HEK293 (cell line): ENCODE results near the gene ROBO1.

Experiments
- CTCF ChIA-PET: fragments of 350-600 bp; formaldehyde crosslinking; extraction: SDS; loops from one replicate; lab custom pipeline; 2021; ENCODE audit warnings: antibody characterized with exemption; lab: Yijun Ruan, JAX
- POLR2A ChIA-PET: fragments of 300-600 bp; formaldehyde crosslinking; extraction: SDS; loops from one replicate; lab custom pipeline; 2020; ENCODE audit warnings: antibody characterized with exemption, inconsistent platforms; lab: Yijun Ruan, JAX
- H3K27ac ChIP-seq: fragments of 200-500 bp; sonication (Bioruptor generic); 2 replicates; pipeline ENCODE4 v1.5.1; 2014; ENCODE audit warnings: low read depth, low read length, control low read depth, inconsistent platforms; ENCODE audit errors: extremely low read depth
- H3K36me3 ChIP-seq, 2 experiments: fragments of 200-500 bp in 1 of 2; sonication (Bioruptor generic) in 1 of 2; 1 replicate in 1 of 2; 2 replicates in 1 of 2; pipeline ENCODE4 v1.5.1; 2014 to 2017; ENCODE audit warnings: inconsistent platforms in 2 of 2, low read length in 2 of 2; ENCODE audit not compliant: control insufficient read depth in 2 of 2, insufficient read depth in 1 of 2
- H3K4me1 ChIP-seq: fragments of 200-500 bp; sonication (Bioruptor generic); 2 replicates; pipeline ENCODE4 v1.5.1; 2014; ENCODE audit warnings: mild to moderate bottlenecking, low read length, inconsistent platforms; ENCODE audit not compliant: control insufficient read depth, insufficient read depth
- H3K4me3 ChIP-seq: 2 replicates; pipeline ENCODE4 v1.5.1; 2011; ENCODE audit warnings: low read depth, mild to moderate bottlenecking, control low read depth, low read length, moderate library complexity
- H3K9me3 ChIP-seq: fragments of 200-500 bp; sonication (Bioruptor generic); 2 replicates; pipeline ENCODE4 v1.5.1; 2014; ENCODE audit warnings: low read depth, low read length, inconsistent platforms; ENCODE audit not compliant: control insufficient read depth, insufficient read depth
- CTCF ChIP-seq: fragments of 450-650 bp; formaldehyde crosslinking; IDR thresholded peaks from 2 replicates; pipeline ENCODE4 v1.5.1; 2016; ENCODE audit warnings: missing biosample characterization, missing genetic modification characterization
- GLI4 ChIP-seq: fragments of 450-650 bp; formaldehyde crosslinking; IDR thresholded peaks from 2 replicates; pipeline ENCODE4 v1.5.1; 2016; ENCODE audit warnings: missing biosample characterization, missing genetic modification characterization
- KLF9 ChIP-seq: fragments of 450-650 bp; formaldehyde crosslinking; IDR thresholded peaks from 2 replicates; pipeline ENCODE4 v1.5.1; 2016; ENCODE audit warnings: missing biosample characterization, missing genetic modification characterization, low read depth
- MZF1 ChIP-seq: fragments of 450-650 bp; formaldehyde crosslinking; IDR thresholded peaks from 2 replicates; pipeline ENCODE4 v1.5.1; 2017; ENCODE audit warnings: missing biosample characterization, missing genetic modification characterization, borderline replicate concordance
- REST ChIP-seq: fragments of 450-650 bp; formaldehyde crosslinking; IDR thresholded peaks from 2 replicates; pipeline ENCODE4 v1.5.1; 2016; ENCODE audit warnings: missing biosample characterization, missing genetic modification characterization
- SALL2 ChIP-seq: fragments of 450-650 bp; formaldehyde crosslinking; IDR thresholded peaks from 2 replicates; pipeline ENCODE4 v1.5.0; 2017; ENCODE audit warnings: missing biosample characterization, mild to moderate bottlenecking, missing genetic modification characterization, borderline replicate concordance
- SCRT2 ChIP-seq: fragments of 450-650 bp; formaldehyde crosslinking; IDR thresholded peaks from 2 replicates; pipeline ENCODE4 v1.5.1; 2016; ENCODE audit warnings: missing biosample characterization, missing genetic modification characterization
- SP7 ChIP-seq: fragments of 450-650 bp; formaldehyde crosslinking; IDR thresholded peaks from 2 replicates; pipeline ENCODE4 v1.5.1; 2016; ENCODE audit warnings: missing biosample characterization, missing genetic modification characterization
- TSHZ1 ChIP-seq: fragments of 450-650 bp; formaldehyde crosslinking; IDR thresholded peaks from 2 replicates; pipeline ENCODE4 v1.5.1; 2016; ENCODE audit warnings: missing biosample characterization, missing genetic modification characterization, borderline replicate concordance
- ZBTB1 ChIP-seq: fragments of 450-650 bp; formaldehyde crosslinking; IDR thresholded peaks from 2 replicates; pipeline ENCODE4 v1.5.1; 2016; ENCODE audit warnings: missing biosample characterization, missing genetic modification characterization
- ZNF140 ChIP-seq: fragments of 450-650 bp; formaldehyde crosslinking; IDR thresholded peaks from 2 replicates; pipeline ENCODE4 v1.5.1; 2016; ENCODE audit warnings: missing biosample characterization, missing genetic modification characterization
- ZNF155 ChIP-seq: fragments of 450-650 bp; formaldehyde crosslinking; IDR thresholded peaks from 2 replicates; pipeline ENCODE4 v1.5.1; 2016; ENCODE audit warnings: missing biosample characterization, missing genetic modification characterization
- ZNF239 ChIP-seq: fragments of 450-650 bp; formaldehyde crosslinking; IDR thresholded peaks from 2 replicates; pipeline ENCODE4 v1.5.1; 2016; ENCODE audit warnings: missing biosample characterization, missing genetic modification characterization
- ZNF366 ChIP-seq: fragments of 450-650 bp; formaldehyde crosslinking; conservative IDR thresholded peaks from 2 replicates; pipeline ENCODE4 v1.5.1; 2016; ENCODE audit warnings: missing biosample characterization, missing genetic modification characterization
- ZNF37A ChIP-seq: fragments of 450-650 bp; IDR thresholded peaks from 2 replicates; pipeline ENCODE4 v1.5.1; 2018; ENCODE audit warnings: missing biosample characterization, missing genetic modification characterization
- ZNF394 ChIP-seq: fragments of 450-650 bp; formaldehyde crosslinking; IDR thresholded peaks from 2 replicates; pipeline ENCODE4 v1.5.1; 2016; ENCODE audit warnings: missing biosample characterization, missing genetic modification characterization, mild to moderate bottlenecking, moderate library complexity, borderline replicate concordance
- ZNF433 ChIP-seq: fragments of 450-650 bp; formaldehyde crosslinking; IDR thresholded peaks from 2 replicates; pipeline ENCODE4 v1.5.1; 2016; ENCODE audit warnings: missing biosample characterization, missing genetic modification characterization, low read depth
- ZNF514 ChIP-seq: fragments of 450-650 bp; formaldehyde crosslinking; IDR thresholded peaks from 2 replicates; pipeline ENCODE4 v1.5.1; 2016; ENCODE audit warnings: missing biosample characterization, missing genetic modification characterization
- ZNF555 ChIP-seq: fragments of 450-650 bp; formaldehyde crosslinking; conservative IDR thresholded peaks from 2 replicates; pipeline ENCODE4 v1.5.1; 2017; ENCODE audit warnings: missing biosample characterization, mild to moderate bottlenecking, missing genetic modification characterization, inconsistent platforms
- ZNF600 ChIP-seq: fragments of 450-650 bp; formaldehyde crosslinking; IDR thresholded peaks from 2 replicates; pipeline ENCODE4 v1.5.1; 2016; ENCODE audit warnings: missing biosample characterization, missing genetic modification characterization
- ZNF792 ChIP-seq: fragments of 450-650 bp; formaldehyde crosslinking; IDR thresholded peaks from 2 replicates; pipeline ENCODE4 v1.5.1; 2016; ENCODE audit warnings: missing biosample characterization, missing genetic modification characterization
- ZSCAN5A ChIP-seq: fragments of 450-650 bp; formaldehyde crosslinking; IDR thresholded peaks from 2 replicates; pipeline ENCODE4 v1.5.1; 2016; ENCODE audit warnings: missing biosample characterization, missing genetic modification characterization

Gene ROBO1

DNA sequence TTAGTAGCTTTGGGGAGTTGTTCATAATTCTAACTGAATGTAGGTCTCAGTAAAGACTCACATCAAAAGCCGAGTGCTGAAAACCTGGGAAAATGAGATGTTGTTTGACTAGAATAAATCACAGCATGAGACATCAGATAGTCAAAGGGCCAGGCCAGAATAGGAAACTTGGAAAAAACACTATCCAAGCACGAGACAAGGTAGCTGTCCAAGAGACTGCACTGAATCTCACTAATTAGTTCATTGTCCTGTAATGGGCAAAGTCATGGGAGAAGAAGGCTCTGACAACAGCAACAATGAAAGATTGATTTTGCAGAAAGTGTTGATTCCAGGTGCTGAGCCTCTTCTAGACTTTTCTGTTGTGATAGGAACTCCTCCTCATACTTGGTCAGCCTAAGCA lies 314.2 kb downstream of the ROBO1 start:
- H3K9me3 ChIP-seq, result no peaks in the 10 kb centered on the region
- no peaks in the 10 kb centered on the region for H3K36me3 ChIP-seq
- no peak overlapping the region for H3K4me3 ChIP-seq
- ChIA-PET POLR2A (no interaction called here), CTCF (interaction anchor here (0.6 kb wide), 1 partner anchor 65 kb away, joined by 4 read pairs; no protein-coding TSS in a partner anchor)
- no peak for TF ChIP-seq ZNF792
- TF ChIP-seq ZNF239 (tag by site-specific recombination), result no peak
- TF ChIP-seq ZNF155, result no peak
- no peak for TF ChIP-seq KLF9 (tag by site-specific recombination)
- TF ChIP-seq MZF1 (tag by site-specific recombination), result no peak
- TF ChIP-seq GLI4, result no peak
- TF ChIP-seq ZNF433 (tag by site-specific recombination), result no peak
- no peak for TF ChIP-seq SALL2 (tag by site-specific recombination)
- H3K27ac ChIP-seq, result no peak overlapping the region
- no peaks in the 10 kb centered on the region for H3K4me1 ChIP-seq

DNA sequence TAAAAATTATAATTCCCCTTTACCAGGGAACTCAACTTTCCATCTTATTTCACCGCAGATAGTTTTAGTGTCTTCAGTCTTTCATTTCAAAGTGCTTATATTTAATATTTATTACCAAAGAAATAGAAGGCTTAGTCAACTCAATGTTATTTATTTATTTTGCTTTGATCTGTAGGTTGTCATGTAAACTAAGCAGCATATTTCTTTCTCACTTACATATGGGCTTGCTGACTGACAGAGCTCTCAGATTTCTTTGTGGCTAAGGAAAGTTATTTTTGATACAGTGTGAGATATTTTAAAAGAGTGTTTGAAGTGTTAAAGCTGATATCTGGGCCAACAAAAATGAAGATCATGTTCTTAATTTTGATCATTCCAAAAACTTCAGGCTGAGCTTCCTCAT lies 331.4 kb downstream of the ROBO1 start:
- H3K36me3 ChIP-seq, result no peaks in the 10 kb centered on the region
- TF ChIP-seq ZNF514 (tag by site-specific recombination) (no peak), ZNF555 (tag by site-specific recombination) (no peak), SCRT2 (tag by site-specific recombination) (no peak), ZNF37A (tag by site-specific recombination) (no peak), CTCF (no peak), ZNF366 (tag by site-specific recombination) (no peak), ZBTB1 (no peak)
- TF ChIP-seq, all 188 proteins: peak for 0
- CTCF ChIA-PET, result interaction anchor here (0.5 to 1.1 kb wide), 3 partner anchors 28 to 674 kb away, joined by 3 read pairs; no protein-coding TSS in a partner anchor
- Histone ChIP-seq H3K9me3 (no peaks in the 10 kb centered on the region), H3K4me1 (no peaks in the 10 kb centered on the region), H3K27ac (no peak overlapping the region), H3K4me3 (no peak overlapping the region)
- POLR2A ChIA-PET, result no interaction called here

DNA sequence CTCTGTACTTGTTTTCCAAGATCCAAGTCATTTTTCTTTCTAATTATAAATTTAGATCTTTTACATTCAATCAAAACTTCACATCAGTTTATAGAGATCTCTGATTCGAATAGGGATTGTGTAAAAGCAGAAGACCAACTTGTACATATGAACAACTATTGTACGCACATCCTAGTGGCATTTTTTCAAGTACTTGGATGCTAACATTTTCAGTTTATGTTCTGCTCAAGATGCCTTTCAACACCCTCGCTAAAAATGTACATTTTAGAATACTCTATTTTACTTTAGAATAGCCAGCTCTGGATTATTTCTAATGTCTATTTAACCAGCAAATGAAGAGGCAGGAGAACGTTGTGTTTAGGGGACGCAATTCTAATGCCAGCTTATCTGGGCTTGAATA lies 340.7 kb downstream of the ROBO1 start:
- POLR2A ChIA-PET, result no interaction called here

More for the DNA sequence above, 340.7 kb downstream of the ROBO1 start:
- CTCF ChIA-PET, result interaction anchor here (0.8 kb wide), 1 partner anchor 94 kb away, joined by 3 read pairs; no protein-coding TSS in a partner anchor
- no peak overlapping the region for H3K27ac ChIP-seq
- TF ChIP-seq REST (tag by site-specific recombination), result no peak
- no peak for TF ChIP-seq ZNF600 (tag by site-specific recombination)
- no peak for TF ChIP-seq ZSCAN5A (tag by site-specific recombination)
- no peak for TF ChIP-seq ZNF140 (tag by site-specific recombination)
- no peak for TF ChIP-seq ZNF394 (tag by site-specific recombination)
- TF ChIP-seq SP7 (tag by site-specific recombination), result no peak
- no peak for TF ChIP-seq TSHZ1 (tag by site-specific recombination)
- no peaks in the 10 kb centered on the region for H3K36me3 ChIP-seq
- H3K4me3 ChIP-seq, result no peak overlapping the region
- H3K9me3 ChIP-seq, result no peaks in the 10 kb centered on the region
- no peaks in the 10 kb centered on the region for H3K4me1 ChIP-seq
